ENCODE results near the gene ZNF30. TPM values are rescaled to one million over a fixed set of nuclear protein-coding genes. Genes with fewer than 3 reads are reported as not detected.

Gene ZNF30
- total RNA-seq, 1 donor from 2014 or later, result 10.3 TPM

DNA sequence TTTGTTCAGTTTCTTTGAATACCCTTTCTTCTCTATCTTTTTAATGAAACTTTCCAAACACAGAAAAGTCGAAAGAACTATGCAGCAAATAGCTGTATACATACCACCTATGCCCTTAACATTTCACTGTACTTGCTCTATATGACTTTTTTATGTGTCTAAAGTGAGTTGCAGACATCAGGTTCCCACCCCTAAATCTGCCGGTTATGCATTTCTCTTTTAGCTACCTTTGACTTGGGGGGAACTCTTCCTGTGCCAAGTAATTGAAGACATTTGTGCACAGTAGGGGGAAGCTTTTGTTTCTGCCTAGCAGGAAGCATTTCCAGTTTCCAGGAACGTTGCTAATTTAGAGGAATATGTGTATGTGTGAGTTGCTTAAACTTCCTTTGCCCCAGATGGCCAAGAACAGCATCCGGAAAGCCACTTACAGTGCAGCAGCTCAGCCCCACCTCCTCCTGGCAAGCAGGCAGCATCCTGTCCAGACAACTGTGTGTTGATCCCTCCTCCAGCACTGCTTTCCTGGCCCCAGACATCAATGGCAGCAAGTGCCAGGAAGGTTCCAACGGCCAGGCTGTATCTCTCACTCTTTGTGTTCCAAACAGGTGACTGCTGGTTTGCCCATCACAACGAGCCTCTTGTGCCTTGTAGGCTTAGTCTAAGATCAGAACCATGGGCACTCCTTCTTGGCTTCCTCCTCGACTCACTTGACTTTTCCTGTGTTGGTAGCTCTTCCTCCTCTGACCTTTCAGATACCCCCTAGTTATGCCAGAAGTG is 58.7 kb downstream of the ZNF30 start:
- Histone ChIP-seq H3K4me3 (no peak overlapping the region), H3K9me3 (ENCODE audit: low read depth) (no peaks in the 10 kb centered on the region), H3F3A (ENCODE audit: low read depth) (peaks cover 4% of the 10 kb centered on the region), H3K4me1 (peaks cover 8% of the 10 kb centered on the region), H3K27ac (no peak overlapping the region), H3K79me2 (ENCODE audit: low read depth) (no peaks in the 10 kb centered on the region), H2AFZ (replicated peaks) (peak overlapping the region; percentile 87), H3K27me3 (no peaks in the 10 kb centered on the region), H3K4me2 (peak overlapping the region; percentile 41), H4K20me1 (ENCODE audit: low read depth) (no peaks in the 10 kb centered on the region), H3K36me3 (no peaks in the 10 kb centered on the region), H3K9ac (no peak overlapping the region)
- H3K36me3 Mint-ChIP-seq, result no peaks in the 10 kb centered on the region
- peaks cover 2% of the 10 kb centered on the region for H3K4me1 Mint-ChIP-seq
- DNase-seq (ENCODE audit: low spot score), result peak; percentile 38
- peaks cover 6% of the 10 kb centered on the region for H3K9me3 Mint-ChIP-seq
- H3K4me3 Mint-ChIP-seq, result no peak overlapping the region
- H3K27me3 Mint-ChIP-seq (ENCODE audit: insufficient read depth, low read depth), result peaks cover 4% of the 10 kb centered on the region
- H3K27ac Mint-ChIP-seq, result no peak overlapping the region
- TF ChIP-seq EZH2phosphoT487 (IDR thresholded peaks at IDR 0.05), result no peak
- TF ChIP-seq, protein P1, sequence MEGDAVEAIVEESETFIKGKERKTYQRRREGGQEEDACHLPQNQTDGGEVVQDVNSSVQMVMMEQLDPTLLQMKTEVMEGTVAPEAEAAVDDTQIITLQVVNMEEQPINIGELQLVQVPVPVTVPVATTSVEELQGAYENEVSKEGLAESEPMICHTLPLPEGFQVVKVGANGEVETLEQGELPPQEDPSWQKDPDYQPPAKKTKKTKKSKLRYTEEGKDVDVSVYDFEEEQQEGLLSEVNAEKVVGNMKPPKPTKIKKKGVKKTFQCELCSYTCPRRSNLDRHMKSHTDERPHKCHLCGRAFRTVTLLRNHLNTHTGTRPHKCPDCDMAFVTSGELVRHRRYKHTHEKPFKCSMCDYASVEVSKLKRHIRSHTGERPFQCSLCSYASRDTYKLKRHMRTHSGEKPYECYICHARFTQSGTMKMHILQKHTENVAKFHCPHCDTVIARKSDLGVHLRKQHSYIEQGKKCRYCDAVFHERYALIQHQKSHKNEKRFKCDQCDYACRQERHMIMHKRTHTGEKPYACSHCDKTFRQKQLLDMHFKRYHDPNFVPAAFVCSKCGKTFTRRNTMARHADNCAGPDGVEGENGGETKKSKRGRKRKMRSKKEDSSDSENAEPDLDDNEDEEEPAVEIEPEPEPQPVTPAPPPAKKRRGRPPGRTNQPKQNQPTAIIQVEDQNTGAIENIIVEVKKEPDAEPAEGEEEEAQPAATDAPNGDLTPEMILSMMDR (IDR thresholded peaks at IDR 0.05), result no peak
- TF ChIP-seq EZH2 (IDR thresholded peaks at IDR 0.05), result no peak

DNA sequence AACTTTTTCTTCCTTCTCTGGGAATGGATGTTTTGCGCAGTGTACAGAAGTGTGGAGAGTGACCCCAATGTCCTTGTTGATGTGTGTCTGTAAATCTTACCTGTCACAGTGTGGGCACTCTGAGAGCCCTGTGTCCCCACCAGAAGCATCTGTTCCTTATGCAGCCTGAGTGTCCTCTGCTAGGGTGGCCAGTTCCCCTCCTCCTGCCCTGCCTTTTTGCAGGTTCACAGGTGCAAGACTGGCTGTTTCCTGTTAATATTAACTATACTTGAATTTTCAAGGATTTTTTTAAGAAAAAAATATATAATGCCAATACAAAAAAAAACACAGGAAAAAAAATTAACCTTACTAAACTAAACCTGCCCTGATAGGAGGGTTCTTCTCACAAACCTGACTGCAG is 61.4 kb downstream of the ZNF30 start:
- H3K27me3 ChIP-seq, result no peaks in the 10 kb centered on the region
- no peaks in the 10 kb centered on the region for H3K79me2 ChIP-seq (ENCODE audit: low read depth)
- H4K20me1 ChIP-seq (ENCODE audit: low read depth), result no peaks in the 10 kb centered on the region
- Mint-ChIP-seq H3K27me3 (ENCODE audit: insufficient read depth, low read depth) (peaks cover 4% of the 10 kb centered on the region), H3K27ac (no peak overlapping the region), H3K4me3 (no peak overlapping the region), H3K4me1 (peaks cover 2% of the 10 kb centered on the region), H3K36me3 (no peaks in the 10 kb centered on the region), H3K9me3 (peaks cover 6% of the 10 kb centered on the region)
- no peak for DNase-seq (ENCODE audit: low spot score)
- no peaks in the 10 kb centered on the region for H3K9me3 ChIP-seq (ENCODE audit: low read depth)
- TF ChIP-seq, protein P1 (IDR thresholded peaks at IDR 0.05), result no peak
- no peaks in the 10 kb centered on the region for H3K36me3 ChIP-seq
- H3F3A ChIP-seq (ENCODE audit: low read depth), result peaks cover 4% of the 10 kb centered on the region
- peaks cover 8% of the 10 kb centered on the region for H3K4me1 ChIP-seq
- no peak overlapping the region for H3K4me2 ChIP-seq
- H3K4me3 ChIP-seq, result no peak overlapping the region
- no peak overlapping the region for H2AFZ ChIP-seq (replicated peaks)
- no peak overlapping the region for H3K27ac ChIP-seq
- no peak overlapping the region for H3K9ac ChIP-seq

DNA sequence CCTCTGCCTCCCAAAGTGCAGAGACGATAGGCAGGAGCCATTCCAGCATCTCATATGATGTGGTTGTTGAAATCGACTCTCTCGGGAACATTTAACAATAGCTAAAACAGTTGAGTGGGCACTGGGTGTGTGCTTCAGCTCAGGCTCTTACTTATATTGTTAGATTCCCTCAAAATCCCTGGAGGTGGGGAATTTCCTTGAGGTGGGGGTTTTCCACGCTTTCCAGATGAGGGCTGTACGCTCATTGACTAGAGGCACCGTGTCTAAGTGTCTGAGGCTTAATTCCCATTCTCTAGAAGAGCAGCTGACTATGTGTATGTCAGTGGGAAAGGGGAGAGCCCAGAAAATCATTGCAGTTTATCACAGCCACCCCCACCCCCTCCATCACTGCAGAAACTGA is 62.6 kb downstream of the ZNF30 start:
- no peak for TF ChIP-seq EZH2 (IDR thresholded peaks at IDR 0.05)
- TF ChIP-seq, protein P1 (IDR thresholded peaks at IDR 0.05), result no peak
- no peak for TF ChIP-seq EZH2phosphoT487 (IDR thresholded peaks at IDR 0.05)
- Mint-ChIP-seq H3K4me3 (no peak overlapping the region), H3K27me3 (ENCODE audit: insufficient read depth, low read depth) (peaks cover 4% of the 10 kb centered on the region), H3K4me1 (peaks cover 2% of the 10 kb centered on the region), H3K27ac (no peak overlapping the region), H3K9me3 (peaks cover 9% of the 10 kb centered on the region), H3K36me3 (no peaks in the 10 kb centered on the region)
- Histone ChIP-seq H3K4me2 (no peak overlapping the region), H3K9ac (no peak overlapping the region), H3K4me1 (peaks cover 8% of the 10 kb centered on the region), H3K27ac (no peak overlapping the region), H3K4me3 (no peak overlapping the region), H3K27me3 (no peaks in the 10 kb centered on the region), H3K79me2 (ENCODE audit: low read depth) (no peaks in the 10 kb centered on the region), H3K36me3 (no peaks in the 10 kb centered on the region), H3K9me3 (ENCODE audit: low read depth) (no peaks in the 10 kb centered on the region), H2AFZ (replicated peaks) (no peak overlapping the region), H3F3A (ENCODE audit: low read depth) (peaks cover 4% of the 10 kb centered on the region), H4K20me1 (ENCODE audit: low read depth) (no peaks in the 10 kb centered on the region)
- DNase-seq (ENCODE audit: low spot score), result no peak

Measured in neural progenitor cell (in vitro differentiated cells).